ENCODE results near the gene SORCS2. TPM values are rescaled to one million over a fixed set of nuclear protein-coding genes. Genes with fewer than 3 reads are reported as not detected.

Gene SORCS2
- total RNA-seq, 1 donor from 2014 or later: 10.9 TPM

DNA sequence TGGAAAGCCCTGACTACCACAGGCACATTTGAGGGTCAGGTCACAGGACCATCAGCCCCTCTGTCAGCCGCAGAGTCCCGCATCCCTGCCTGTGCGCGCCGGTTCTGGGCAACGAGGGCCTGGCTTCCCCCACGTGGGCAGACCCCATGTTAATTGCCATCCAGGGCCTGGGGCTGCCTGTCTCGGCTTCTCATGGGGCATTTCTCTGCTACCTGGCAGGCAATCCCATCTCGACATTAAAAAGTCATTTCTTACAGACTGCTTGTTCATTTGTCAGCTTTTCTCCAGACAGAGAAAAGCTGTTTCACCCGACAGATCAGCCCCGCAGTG lies 45.6 kb upstream of the SORCS2 start:
- Mint-ChIP-seq H3K27me3 (ENCODE audit: low read depth) (peaks cover 52% of the 10 kb centered on the region), H3K4me3 (ENCODE audit: unreplicated experiment) (no peak overlapping the region), H3K27ac (ENCODE audit: unreplicated experiment) (no peak overlapping the region), H3K9me3 (ENCODE audit: low read depth) (no peaks in the 10 kb centered on the region), H3K36me3 (ENCODE audit: low read depth) (peaks cover 1% of the 10 kb centered on the region), H3K4me1 (ENCODE audit: low read depth) (no peaks in the 10 kb centered on the region)
- DNase-seq (ENCODE audit: low spot score): no peak
- TF ChIP-seq, protein P1, sequence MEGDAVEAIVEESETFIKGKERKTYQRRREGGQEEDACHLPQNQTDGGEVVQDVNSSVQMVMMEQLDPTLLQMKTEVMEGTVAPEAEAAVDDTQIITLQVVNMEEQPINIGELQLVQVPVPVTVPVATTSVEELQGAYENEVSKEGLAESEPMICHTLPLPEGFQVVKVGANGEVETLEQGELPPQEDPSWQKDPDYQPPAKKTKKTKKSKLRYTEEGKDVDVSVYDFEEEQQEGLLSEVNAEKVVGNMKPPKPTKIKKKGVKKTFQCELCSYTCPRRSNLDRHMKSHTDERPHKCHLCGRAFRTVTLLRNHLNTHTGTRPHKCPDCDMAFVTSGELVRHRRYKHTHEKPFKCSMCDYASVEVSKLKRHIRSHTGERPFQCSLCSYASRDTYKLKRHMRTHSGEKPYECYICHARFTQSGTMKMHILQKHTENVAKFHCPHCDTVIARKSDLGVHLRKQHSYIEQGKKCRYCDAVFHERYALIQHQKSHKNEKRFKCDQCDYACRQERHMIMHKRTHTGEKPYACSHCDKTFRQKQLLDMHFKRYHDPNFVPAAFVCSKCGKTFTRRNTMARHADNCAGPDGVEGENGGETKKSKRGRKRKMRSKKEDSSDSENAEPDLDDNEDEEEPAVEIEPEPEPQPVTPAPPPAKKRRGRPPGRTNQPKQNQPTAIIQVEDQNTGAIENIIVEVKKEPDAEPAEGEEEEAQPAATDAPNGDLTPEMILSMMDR (IDR thresholded peaks at IDR 0.05): no peak

DNA sequence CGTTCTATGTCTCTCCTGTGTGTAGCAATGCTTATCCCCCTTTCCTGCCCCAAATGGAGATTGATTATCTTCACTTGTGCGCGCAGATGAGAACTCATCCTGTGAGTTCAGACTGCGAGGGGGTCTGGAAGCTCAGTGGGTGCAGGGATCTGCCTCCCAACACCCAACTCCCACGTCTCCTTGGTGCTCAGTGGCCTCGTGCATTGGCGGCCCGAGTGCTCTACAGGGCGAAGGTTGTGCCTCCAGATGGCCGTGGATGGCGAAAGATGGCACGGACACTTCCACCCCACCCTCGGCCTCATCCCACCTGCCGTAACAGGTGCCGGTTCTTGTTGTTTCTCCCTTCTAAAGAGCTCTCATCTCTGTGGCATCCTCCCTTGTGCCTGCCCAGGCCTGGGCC lies 45.1 kb upstream of the SORCS2 start:
- no peaks in the 10 kb centered on the region for H3K4me1 Mint-ChIP-seq (ENCODE audit: low read depth)
- H3K27me3 Mint-ChIP-seq (ENCODE audit: low read depth): peaks cover 54% of the 10 kb centered on the region
- TF ChIP-seq, protein P1 (IDR thresholded peaks at IDR 0.05): no peak
- H3K36me3 Mint-ChIP-seq (ENCODE audit: low read depth): peaks cover 1% of the 10 kb centered on the region
- H3K9me3 Mint-ChIP-seq (ENCODE audit: low read depth): no peaks in the 10 kb centered on the region
- no peak overlapping the region for H3K27ac Mint-ChIP-seq (ENCODE audit: unreplicated experiment)
- H3K4me3 Mint-ChIP-seq (ENCODE audit: unreplicated experiment): no peak overlapping the region
- no peak for DNase-seq (ENCODE audit: low spot score)

DNA sequence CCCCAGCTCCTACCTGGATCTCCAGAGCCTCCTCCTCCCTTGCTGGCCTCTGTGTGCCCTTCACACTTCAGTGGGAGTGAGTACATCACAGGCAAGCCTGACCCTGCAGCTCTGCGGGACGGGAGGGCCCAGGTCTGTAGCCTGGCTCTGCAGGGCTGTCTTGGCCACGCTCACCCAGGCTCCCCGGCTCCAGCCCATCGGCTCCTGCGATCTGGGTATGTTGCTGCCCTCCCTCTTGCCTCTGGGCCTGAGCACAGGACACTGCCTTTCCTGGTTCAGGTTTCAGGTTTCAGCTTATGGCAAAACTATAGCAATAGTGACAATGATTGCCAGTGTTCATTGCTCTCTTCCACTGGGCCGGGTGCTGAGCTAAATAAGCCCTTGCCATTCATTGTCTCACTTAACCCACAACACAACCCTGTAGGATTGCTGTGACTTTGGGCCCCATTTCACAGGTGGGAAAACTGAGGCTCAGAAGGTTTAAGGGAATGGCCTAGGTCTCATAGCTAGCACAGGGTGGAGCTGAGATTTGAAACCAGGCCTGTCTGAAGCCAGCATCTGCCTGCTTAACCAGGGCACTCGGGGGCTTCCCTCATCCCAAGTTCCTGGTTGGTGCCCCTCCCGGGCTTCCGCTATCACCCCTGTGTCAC lies 44.6 kb upstream of the SORCS2 start:
- Mint-ChIP-seq H3K36me3 (ENCODE audit: low read depth) (peaks cover 1% of the 10 kb centered on the region), H3K9me3 (ENCODE audit: low read depth) (no peaks in the 10 kb centered on the region), H3K4me1 (ENCODE audit: low read depth) (no peaks in the 10 kb centered on the region), H3K27ac (ENCODE audit: unreplicated experiment) (no peak overlapping the region), H3K27me3 (ENCODE audit: low read depth) (peaks cover 59% of the 10 kb centered on the region), H3K4me3 (ENCODE audit: unreplicated experiment) (no peak overlapping the region)
- TF ChIP-seq, protein P1 (IDR thresholded peaks at IDR 0.05): no peak
- DNase-seq (ENCODE audit: low spot score): no peak

DNA sequence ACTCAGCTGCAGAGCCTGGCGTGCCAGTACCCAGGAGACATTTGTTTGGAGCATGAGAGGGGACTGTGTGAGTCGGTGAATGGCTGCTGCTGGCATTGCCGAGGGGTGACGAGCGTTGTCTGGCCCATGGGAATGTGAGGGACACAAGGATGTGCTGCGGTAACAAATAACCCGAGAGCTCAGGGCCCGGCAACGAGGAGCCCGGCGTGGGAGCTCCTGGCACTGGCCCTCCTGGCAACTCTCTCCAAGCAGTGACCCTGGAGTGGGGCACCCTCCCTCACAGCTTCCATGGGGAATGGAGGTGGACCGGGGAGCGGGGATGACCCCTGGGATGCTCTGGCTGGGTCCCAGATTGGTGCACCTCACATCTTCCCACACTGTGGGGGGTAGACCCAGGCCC lies 44.0 kb upstream of the SORCS2 start:
- H3K27me3 Mint-ChIP-seq (ENCODE audit: low read depth): peaks cover 60% of the 10 kb centered on the region
- no peak overlapping the region for H3K27ac Mint-ChIP-seq (ENCODE audit: unreplicated experiment)
- no peaks in the 10 kb centered on the region for H3K4me1 Mint-ChIP-seq (ENCODE audit: low read depth)
- H3K9me3 Mint-ChIP-seq (ENCODE audit: low read depth): no peaks in the 10 kb centered on the region
- no peak overlapping the region for H3K4me3 Mint-ChIP-seq (ENCODE audit: unreplicated experiment)
- no peak for DNase-seq (ENCODE audit: low spot score)
- no peaks in the 10 kb centered on the region for H3K36me3 Mint-ChIP-seq (ENCODE audit: low read depth)
- TF ChIP-seq, protein P1 (IDR thresholded peaks at IDR 0.05): no peak

DNA sequence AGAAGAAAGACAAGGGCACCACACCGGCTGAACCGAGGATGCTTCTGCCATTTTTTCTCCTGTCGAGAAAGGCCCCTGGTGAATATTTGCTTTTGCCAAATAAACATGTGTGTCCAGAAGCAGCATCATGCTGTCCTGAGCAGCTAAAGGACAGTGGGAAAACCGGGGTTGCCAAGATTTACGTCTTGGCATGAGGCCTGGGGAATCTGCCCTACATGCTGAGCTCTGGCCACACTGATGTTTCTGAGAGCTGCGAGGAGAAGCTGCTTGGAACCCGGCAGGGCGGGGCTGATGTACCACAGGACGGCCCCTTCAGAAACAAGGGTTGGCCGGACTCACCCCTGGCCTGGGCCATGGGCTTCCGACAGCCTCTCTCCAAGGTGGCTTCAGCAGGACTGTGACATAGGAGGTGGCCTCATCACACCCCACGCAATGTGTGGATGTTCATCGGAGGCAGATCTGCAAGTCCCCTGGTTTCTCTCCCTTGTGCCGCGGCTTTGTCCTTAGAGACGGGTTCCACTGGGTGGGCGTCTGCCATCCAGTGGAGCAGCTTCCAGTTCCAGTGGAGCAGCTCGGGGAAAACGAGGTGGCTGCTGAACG lies 42.2 kb upstream of the SORCS2 start:
- Mint-ChIP-seq H3K27me3 (ENCODE audit: low read depth) (peaks cover 68% of the 10 kb centered on the region), H3K27ac (ENCODE audit: unreplicated experiment) (no peak overlapping the region), H3K4me3 (ENCODE audit: unreplicated experiment) (no peak overlapping the region), H3K4me1 (ENCODE audit: low read depth) (no peaks in the 10 kb centered on the region), H3K9me3 (ENCODE audit: low read depth) (no peaks in the 10 kb centered on the region), H3K36me3 (ENCODE audit: low read depth) (no peaks in the 10 kb centered on the region)
- no peak for DNase-seq (ENCODE audit: low spot score)
- TF ChIP-seq, protein P1 (IDR thresholded peaks at IDR 0.05): no peak

Data from chondrocyte (in vitro differentiated cells).